ENCODE results near the gene C15orf62. TPM values are rescaled to one million over a fixed set of nuclear protein-coding genes. Genes with fewer than 3 reads are reported as not detected.

The C15orf62 gene
- total RNA-seq, 1 experiment from 2014 or later, result not detected

DNA sequence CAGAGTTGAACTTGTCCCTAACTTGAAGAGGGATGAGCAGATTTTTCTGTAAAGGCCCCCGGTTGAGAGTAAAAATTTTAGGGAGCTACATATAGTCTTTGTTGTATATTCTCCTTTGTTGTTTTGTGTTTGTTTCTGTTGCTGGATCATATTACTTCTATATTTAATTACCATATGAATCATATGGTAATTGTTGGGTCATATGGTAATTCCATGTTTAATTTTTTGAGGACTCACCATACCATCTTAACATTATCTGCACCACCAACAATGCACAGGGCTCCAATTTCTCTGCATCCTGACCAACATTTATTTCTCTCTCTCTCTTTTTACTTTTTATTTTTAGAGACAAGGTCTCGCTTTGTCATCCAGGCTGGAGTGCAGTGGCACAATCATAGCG, 29.7 kb downstream of the C15orf62 start:
- in situ Hi-C loops (cut with HindIII; ENCODE audit: low pct_unique_long_range_greater_than_20kb, low sequenced_read_pairs), result no loop called here

DNA sequence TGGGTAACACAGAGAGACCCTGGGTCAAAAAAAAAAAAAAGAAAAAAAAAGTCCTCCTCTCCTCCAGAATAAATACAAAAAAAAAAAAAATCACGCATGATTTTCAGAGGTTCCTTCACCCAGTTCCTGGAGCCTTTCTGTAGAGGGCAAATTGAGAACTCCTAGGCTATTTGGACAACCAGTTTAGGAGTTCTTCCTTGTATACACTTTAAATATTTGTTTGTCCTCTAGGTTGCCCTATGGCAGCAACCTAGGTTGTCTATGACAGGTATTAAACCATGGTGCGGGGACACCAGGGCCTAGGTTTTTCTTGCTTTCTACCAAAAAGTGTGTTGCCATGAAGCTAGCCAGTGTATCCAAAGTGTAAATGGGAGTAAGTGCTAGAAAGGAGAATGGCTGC, 33.3 kb downstream of the C15orf62 start:
- DNase-seq (ENCODE audit: low read depth, low spot score), result no peak
- in situ Hi-C loops (cut with HindIII; ENCODE audit: low pct_unique_long_range_greater_than_20kb, low sequenced_read_pairs), result no loop called here

More for the DNA sequence above, 29.7 kb downstream of the C15orf62 start:
- no peak for DNase-seq (ENCODE audit: low read depth, low spot score)

DNA sequence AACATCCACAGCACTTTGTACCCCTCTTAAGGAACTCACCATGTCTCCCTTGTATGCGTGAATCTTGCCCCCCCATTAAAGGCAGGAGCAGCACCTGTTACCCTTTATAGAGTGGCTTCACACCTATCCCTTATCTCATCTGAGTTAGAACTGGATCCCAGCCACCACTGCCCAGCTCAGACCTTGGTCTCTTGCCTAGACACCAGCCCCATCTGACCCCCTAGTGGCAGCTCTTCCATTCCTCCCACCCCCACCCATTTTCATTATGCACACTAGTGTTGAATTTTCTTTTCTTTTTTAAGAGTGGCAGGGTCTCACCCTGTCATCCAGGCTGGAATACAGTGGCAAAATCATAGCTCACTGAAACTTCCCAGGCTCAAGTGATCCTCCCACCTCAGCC, 33.9 kb downstream of the C15orf62 start:
- in situ Hi-C loops (cut with HindIII; ENCODE audit: low pct_unique_long_range_greater_than_20kb, low sequenced_read_pairs), result no loop called here
- DNase-seq (ENCODE audit: low read depth, low spot score), result no peak

DNA sequence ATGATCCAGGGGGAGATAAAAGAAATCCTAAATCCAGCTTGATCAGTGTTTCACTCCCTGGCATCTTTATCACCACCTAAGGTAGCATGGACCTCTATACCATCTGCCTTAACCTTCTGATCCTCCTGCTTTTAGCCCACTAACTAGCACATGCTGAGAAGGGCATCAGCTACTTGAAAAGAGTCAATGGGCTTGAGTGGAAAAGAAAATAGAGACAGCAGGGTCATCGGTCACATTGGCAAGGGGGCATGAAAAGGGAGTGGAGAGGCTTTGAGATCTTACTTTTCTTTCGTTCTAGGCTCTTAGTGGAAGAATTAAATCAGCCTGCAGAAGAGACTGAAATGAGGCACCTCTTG, 36.9 kb downstream of the C15orf62 start:
- in situ Hi-C loops (cut with HindIII; ENCODE audit: low pct_unique_long_range_greater_than_20kb, low sequenced_read_pairs), result no loop called here
- DNase-seq (ENCODE audit: low read depth, low spot score), result no peak

DNA sequence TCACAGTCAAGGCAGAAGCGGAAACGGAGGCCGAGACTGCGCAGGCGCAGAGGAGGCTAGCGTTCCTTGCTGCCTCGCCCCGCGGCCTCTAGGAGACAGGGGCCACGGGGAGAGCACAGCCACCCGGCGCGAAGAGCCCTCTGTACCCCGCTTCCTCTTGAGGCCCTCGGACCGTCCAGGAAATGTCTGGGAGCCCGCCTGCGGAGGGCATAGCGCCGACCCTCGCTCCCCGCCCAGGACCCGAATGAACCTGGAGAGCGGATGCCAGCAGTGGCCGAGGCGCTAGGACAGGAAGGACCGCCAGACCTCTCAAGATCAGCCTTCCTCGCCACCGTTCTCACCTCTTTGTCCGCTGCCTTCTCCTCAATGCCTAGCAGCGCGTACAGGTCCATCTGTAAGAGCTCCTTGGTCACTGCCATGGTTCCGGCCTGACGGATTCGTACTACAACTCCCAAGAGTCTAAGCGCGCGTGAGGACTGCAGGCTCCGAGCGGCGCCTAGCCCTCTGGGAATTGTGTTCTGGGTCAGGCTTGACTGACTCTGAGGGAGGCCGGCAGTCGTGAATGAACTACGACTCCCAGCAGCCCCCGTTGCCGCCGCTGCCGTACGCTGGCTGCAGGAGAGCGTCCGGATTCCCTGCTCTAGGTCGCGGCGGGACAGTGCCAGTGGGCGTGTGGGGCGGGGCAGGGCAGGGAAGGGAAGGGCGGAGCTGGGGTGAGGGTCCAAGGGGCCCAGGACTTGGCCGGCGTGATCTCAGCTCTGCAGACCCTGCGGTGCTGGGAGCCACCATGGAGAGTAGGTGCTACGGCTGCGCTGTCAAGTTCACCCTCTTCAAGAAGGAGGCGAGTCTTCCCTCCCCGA, 37.5 kb downstream of the C15orf62 start, which contains the start of the genes DNAJC17 and ZFYVE19:
Gene DNAJC17 (minus strand): TSS at position 446 of the 860 bp plus-strand sequence. CDS start 27 bp downstream, at position 419.
Gene ZFYVE19 (plus strand): TSS at position 62 of the 860 bp plus-strand sequence. CDS start 501 bp downstream, at position 563.
- peak; percentile 99 for DNase-seq (ENCODE audit: low read depth, low spot score)
- in situ Hi-C loops (cut with HindIII; ENCODE audit: low pct_unique_long_range_greater_than_20kb, low sequenced_read_pairs), result no loop called here

DNA sequence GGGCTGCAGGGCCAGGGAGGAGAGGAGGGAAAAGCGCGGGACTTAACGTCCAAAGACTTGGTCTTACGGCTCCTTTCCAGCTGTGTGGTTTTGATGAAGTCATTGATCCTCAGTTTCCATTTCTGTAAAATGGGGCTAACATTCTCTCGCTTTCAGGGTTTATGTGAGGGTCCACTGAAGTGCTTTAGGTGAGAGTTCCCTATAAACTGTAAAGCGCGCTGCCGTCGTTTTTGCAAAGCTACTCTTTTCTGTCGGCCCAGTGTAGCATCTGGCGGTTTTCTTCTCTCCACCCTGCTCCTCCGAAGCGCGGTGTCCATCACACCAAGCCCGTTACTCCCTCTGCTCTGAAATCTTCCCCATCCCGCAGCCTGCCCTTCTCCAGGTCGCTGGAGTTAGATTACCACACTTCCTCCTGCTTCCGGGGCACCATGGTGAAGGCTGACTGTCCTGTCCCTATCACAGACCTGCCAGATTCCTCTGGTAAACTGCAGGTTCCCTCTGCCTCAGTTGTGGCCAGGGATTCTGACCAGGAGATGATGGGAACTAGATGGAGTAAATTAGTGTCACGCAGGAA, 38.2 kb downstream of the C15orf62 start:
- no peak for DNase-seq (ENCODE audit: low read depth, low spot score)
- in situ Hi-C loops (cut with HindIII; ENCODE audit: low pct_unique_long_range_greater_than_20kb, low sequenced_read_pairs), result no loop called here

DNA sequence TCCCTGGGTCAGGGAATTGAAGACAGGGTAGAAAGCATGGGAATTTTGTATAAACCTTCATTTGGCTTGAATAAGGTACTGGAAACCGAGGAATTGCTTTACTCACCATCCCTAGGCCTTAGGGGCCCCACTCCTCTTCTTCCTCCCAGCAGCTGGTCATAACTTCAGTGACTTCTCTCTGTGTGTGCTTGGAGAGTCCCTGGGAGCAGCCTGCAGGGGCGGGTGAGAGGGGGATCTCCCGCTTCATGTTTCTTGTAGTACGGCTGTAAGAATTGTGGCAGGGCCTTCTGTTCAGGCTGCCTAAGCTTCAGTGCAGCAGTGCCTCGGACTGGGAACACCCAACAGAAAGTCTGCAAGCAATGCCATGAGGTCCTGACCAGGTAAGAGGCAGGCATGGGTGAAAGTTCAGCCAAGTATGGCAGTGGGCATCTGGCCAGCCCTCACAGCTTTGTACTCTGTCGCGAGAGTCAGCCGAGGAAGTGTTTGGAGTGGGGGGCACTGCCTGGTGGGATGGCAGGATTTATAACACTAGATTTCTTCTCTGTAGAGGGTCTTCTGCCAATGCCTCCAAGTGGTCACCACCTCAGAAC, 39.2 kb downstream of the C15orf62 start:
- in situ Hi-C loops (cut with HindIII; ENCODE audit: low pct_unique_long_range_greater_than_20kb, low sequenced_read_pairs), result no loop called here
- DNase-seq (ENCODE audit: low read depth, low spot score), result no peak

DNA sequence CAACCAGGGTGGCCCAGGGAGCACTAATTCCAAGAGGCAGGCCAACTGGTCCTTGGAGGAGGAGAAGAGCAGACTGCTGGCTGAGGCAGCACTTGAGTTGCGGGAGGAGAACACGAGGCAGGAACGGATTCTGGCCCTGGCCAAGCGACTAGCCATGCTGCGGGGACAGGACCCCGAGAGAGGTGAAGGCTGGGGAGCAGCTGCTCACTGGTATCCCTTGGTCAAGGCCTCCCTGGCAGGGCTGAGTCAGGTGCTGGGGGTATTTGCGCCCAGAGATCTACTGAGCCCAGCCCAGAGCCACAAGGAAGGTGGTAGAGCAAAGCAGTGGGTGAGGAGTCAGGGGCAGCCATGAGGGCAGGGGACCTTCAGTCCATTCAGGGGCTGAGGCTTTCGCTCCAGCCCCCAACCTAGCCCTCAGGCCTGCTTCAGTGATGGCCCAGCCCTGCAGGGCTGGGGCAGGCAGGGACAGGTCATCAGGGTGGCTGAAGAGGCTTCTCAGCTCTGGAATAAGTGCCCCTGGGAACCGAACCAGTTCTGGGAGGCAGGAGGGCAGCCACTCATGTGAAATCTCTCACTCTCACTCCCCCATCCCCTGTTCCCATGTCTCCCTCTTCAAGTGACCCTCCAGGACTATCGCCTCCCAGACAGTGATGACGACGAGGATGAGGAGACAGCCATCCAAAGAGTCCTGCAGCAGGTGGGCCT, 43.1 kb downstream of the C15orf62 start:
- DNase-seq (ENCODE audit: low read depth, low spot score), result no peak
- in situ Hi-C loops (cut with HindIII; ENCODE audit: low pct_unique_long_range_greater_than_20kb, low sequenced_read_pairs), result no loop called here

DNA sequence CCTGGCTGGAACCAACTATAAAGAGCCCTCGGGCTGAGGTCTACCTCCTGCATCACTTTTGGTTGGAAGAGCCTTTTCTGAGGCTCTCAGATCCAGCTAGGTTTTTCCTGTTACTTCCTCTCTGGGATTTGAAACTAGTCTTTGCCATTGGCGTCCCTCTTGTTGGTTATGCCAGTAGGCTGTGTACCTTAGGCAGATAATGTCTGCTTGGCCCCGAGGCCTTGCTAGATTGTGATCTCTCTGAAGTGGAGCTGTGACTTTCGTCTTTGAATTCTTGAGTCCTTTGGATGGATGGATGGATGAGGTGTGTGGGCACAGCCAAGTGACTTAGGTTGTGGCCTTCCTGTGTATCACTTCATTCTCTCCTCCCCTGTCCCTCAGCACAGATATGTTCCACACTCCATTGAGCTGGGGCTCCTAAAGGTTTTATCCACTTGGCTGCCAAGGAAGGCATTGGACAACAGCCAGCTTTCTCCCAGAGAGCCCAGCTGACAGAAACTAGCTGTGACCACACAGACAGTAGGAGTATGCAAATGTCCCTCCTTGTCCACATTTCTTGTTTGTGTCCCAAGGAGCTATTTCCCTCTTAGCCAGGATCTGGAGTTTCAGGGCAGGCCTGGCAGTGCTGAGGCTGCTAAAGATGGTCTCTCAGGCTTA, 45.4 kb downstream of the C15orf62 start:
- in situ Hi-C loops (cut with HindIII; ENCODE audit: low pct_unique_long_range_greater_than_20kb, low sequenced_read_pairs), result no loop called here

DNA sequence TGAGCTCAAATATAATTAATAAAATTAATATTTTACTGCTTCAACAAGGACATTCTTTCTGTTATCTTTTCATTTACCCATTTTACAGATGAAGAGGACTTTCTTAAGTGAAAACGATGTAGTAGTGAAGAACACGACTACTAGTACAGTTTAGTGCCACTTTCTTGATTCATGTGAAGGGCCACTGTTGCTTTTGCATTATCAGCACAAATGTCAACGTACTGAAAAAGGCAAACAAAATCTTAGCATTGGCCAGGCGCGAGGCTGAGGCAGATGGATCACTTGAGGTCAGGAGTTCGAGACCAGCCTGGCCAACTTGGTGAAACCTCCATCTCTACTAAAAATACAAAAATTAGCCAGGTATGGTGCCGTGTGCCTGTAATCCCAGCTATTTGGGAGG, 49.3 kb downstream of the C15orf62 start:
- DNase-seq (ENCODE audit: low read depth, low spot score), result no peak
- in situ Hi-C loops (cut with HindIII; ENCODE audit: low pct_unique_long_range_greater_than_20kb, low sequenced_read_pairs), result no loop called here

More for the DNA sequence above, 45.4 kb downstream of the C15orf62 start:
- DNase-seq (ENCODE audit: low read depth, low spot score), result peak; percentile 15

DNA sequence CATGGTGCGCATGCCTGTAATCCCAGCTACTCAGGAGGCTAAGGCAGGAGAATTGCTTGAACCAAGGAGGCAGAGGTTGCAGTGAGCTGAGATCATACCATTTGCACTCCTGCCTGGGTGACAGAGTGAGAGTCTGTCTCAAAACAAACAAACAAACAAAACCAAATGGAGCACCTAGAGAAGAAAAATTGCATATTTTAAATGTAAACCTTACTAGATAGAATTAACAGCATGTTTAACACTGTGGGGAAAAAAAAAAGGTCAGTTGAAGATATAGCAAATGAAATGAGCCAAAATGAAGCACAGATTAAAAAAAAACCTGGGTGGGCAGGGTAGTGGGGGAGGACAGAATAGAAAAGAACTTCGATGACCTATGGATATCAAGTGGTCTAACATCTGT, 51.4 kb downstream of the C15orf62 start:
- DNase-seq (ENCODE audit: low read depth, low spot score), result no peak

More for the DNA sequence above, 51.4 kb downstream of the C15orf62 start:
- in situ Hi-C loops (cut with HindIII; ENCODE audit: low pct_unique_long_range_greater_than_20kb, low sequenced_read_pairs), result no loop called here

Small RNAs within 50 kb of the gene (small RNA-seq; reads per million reads assigned to genes)
- 0 reads per million in 2 experiments for gene SUMO2P15

Other genes with a start within 250 kb of the C15orf62 start
- 8.9 and 21.6 TPM in 2 replicates for gene CCDC32, start 204.9 kb upstream of the C15orf62 start, total RNA-seq (2014; rRNA removed; shearing (Covaris generic))
- gene RPUSD2, start 200.7 kb upstream of the C15orf62 start, total RNA-seq (2014; rRNA removed; shearing (Covaris generic)), result 13.7 and 17.9 TPM in 2 replicates
- 17.2 and 18.4 TPM in 2 replicates for gene KNL1, start 175.7 kb upstream of the C15orf62 start, total RNA-seq (2014; rRNA removed; shearing (Covaris generic))
- 5.1 and 7.0 TPM in 2 replicates for gene RAD51, start 74.8 kb upstream of the C15orf62 start, total RNA-seq (2014; rRNA removed; shearing (Covaris generic))
- 26.6 and 31.3 TPM in 2 replicates for gene RMDN3, start 14.7 kb upstream of the C15orf62 start, total RNA-seq (2014; rRNA removed; shearing (Covaris generic))
- gene GCHFR, start 5.9 kb upstream of the C15orf62 start, total RNA-seq (2014; rRNA removed; shearing (Covaris generic)), result 0.82 and 1.3 TPM in 2 replicates
- gene ZFYVE19, start 37.1 kb downstream of the C15orf62 start, total RNA-seq (2014; rRNA removed; shearing (Covaris generic)), result 9.3 and 11.5 TPM in 2 replicates
- gene DNAJC17, start 37.5 kb downstream of the C15orf62 start, total RNA-seq (2014; rRNA removed; shearing (Covaris generic)), result 23.5 and 26.9 TPM in 2 replicates
- not detected in 2 replicates for gene PPP1R14D, start 58.7 kb downstream of the C15orf62 start, total RNA-seq (2014; rRNA removed; shearing (Covaris generic))
- gene SPINT1, start 74.1 kb downstream of the C15orf62 start, total RNA-seq (2014; rRNA removed; shearing (Covaris generic)), result 0.32 and 1.4 TPM in 2 replicates
- 0.32 and 0.82 TPM in 2 replicates for gene RHOV, start 104.3 kb downstream of the C15orf62 start, total RNA-seq (2014; rRNA removed; shearing (Covaris generic))
- gene VPS18, start 124.5 kb downstream of the C15orf62 start, total RNA-seq (2014; rRNA removed; shearing (Covaris generic)), result 85.6 and 88.6 TPM in 2 replicates
- gene DLL4, start 159.4 kb downstream of the C15orf62 start, total RNA-seq (2014; rRNA removed; shearing (Covaris generic)), result 0.56 and 0.92 TPM in 2 replicates
- 77.3 and 91.0 TPM in 2 replicates for gene CHAC1, start 183.5 kb downstream of the C15orf62 start, total RNA-seq (2014; rRNA removed; shearing (Covaris generic))

All from SK-MEL-5 (cell line).